Measurements from ENCODE around the gene FTO. TPM values are rescaled to one million over a fixed set of nuclear protein-coding genes. Genes with fewer than 3 reads are reported as not detected.

The FTO gene
- total and polyA plus RNA-seq, 2 of the 8 experiments (the other 6 are each of a cell fraction or from before 2014, with no cell fraction given): 34.5 to 59.8 TPM

DNA sequence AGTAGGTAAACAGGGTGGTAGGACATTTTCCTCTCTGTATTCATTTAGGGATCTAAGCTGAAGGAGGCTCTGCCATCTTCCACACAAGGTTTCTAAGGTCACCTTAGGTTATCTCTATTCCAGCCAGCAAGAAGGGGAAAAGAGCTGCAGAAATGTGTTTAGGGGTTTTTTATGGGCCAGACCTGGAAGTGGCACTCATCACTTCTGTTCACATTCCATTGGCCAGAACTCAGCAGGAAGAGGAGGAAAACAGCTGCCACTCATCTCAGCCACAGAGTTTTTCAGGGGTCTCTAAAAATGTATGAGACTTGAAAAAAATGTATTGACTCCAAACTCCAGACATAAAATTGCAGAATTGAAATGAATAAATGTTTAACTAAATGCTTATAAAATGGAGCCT is 65.8 kb downstream of the FTO start (continued):
- TF ChIP-seq SP2 (IDR thresholded peaks at IDR 0.05; ENCODE audit: low read length): no peak

Measured in H1 (cell line).